HG03575 (cell line): ENCODE results near the gene HDAC11.

Experiments
- ATAC-seq: cut with Tn5 transposase; IDR thresholded peaks from one replicate; pipeline ENCODE4 v1.9.1; 2021; ENCODE audit not compliant: unreplicated experiment, insufficient number of reproducible peaks, low FRiP score; ENCODE audit errors: extremely low read depth

The HDAC11 gene

GRCh38 chr3:13535905-13536304 is 55.8 kb downstream of the HDAC11 start:
- no peak for ATAC-seq

- ATAC-seq, result no peak
Observed at GRCh38 chr3:13536432-13536831, 56.3 kb downstream of the HDAC11 start.

GRCh38 chr3:13536832-13537231 is 56.7 kb downstream of the HDAC11 start:
- ATAC-seq, result no peak

- no peak for ATAC-seq
Observed at GRCh38 chr3:13537244-13537908, 57.3 kb downstream of the HDAC11 start.

GRCh38 chr3:13537909-13538296 is 57.8 kb downstream of the HDAC11 start:
- ATAC-seq, result no peak

- ATAC-seq, result no peak
Observed at GRCh38 chr3:13538520-13539291, 58.6 kb downstream of the HDAC11 start.

GRCh38 chr3:13539292-13539638 is 59.2 kb downstream of the HDAC11 start:
- no peak for ATAC-seq

- no peak for ATAC-seq
Observed at GRCh38 chr3:13539671-13540070, 59.6 kb downstream of the HDAC11 start.

- no peak for ATAC-seq
Observed at GRCh38 chr3:13540297-13540995, 60.3 kb downstream of the HDAC11 start.

GRCh38 chr3:13541691-13542090 is 61.6 kb downstream of the HDAC11 start:
- no peak for ATAC-seq

- ATAC-seq, result no peak
Observed at GRCh38 chr3:13542142-13542541, 62.0 kb downstream of the HDAC11 start.

GRCh38 chr3:13543253-13543652 is 63.1 kb downstream of the HDAC11 start:
- ATAC-seq, result no peak

- ATAC-seq, result no peak
Observed at GRCh38 chr3:13544293-13544831, 64.3 kb downstream of the HDAC11 start.

GRCh38 chr3:13544951-13545651 is 65.0 kb downstream of the HDAC11 start:
- no peak for ATAC-seq

GRCh38 chr3:13545952-13546454 is 65.9 kb downstream of the HDAC11 start:
- ATAC-seq, result no peak

GRCh38 chr3:13546667-13547171 is 66.6 kb downstream of the HDAC11 start:
- no peak for ATAC-seq

GRCh38 chr3:13547591-13548371 is 67.7 kb downstream of the HDAC11 start:
- no peak for ATAC-seq
